Dendritic cell treated with granulocyte-macrophage colony-stimulating factor and Interleukin-4, amounts not matched to agents 40 ng/mL and 50 ng/mL, for 4 days (primary cell): Measurements from ENCODE around the gene ARHGEF3.

Experiments used
- H3K27ac Mint-ChIP-seq: one replicate; pipeline ENCODE4 v1.8.0; 2022; ENCODE audit warnings: mild to moderate bottlenecking, mixed read lengths
- H3K27me3 Mint-ChIP-seq: one replicate; pipeline ENCODE4 v1.8.0; 2022; ENCODE audit warnings: mild to moderate bottlenecking, mixed read lengths
- H3K36me3 Mint-ChIP-seq: one replicate; pipeline ENCODE4 v1.8.0; 2022; ENCODE audit warnings: low read depth, mixed read lengths
- H3K4me1 Mint-ChIP-seq: one replicate; pipeline ENCODE4 v1.8.0; 2022; ENCODE audit warnings: low read depth, mixed read lengths
- H3K4me3 Mint-ChIP-seq: one replicate; pipeline ENCODE4 v1.8.0; 2022; ENCODE audit warnings: mild to moderate bottlenecking, moderate library complexity, mixed read lengths
- H3K9me3 Mint-ChIP-seq: one replicate; pipeline ENCODE4 v1.8.0; 2022; ENCODE audit warnings: mixed read lengths
- intact Hi-C: fragments of 100-400 bp; cut with micrococcal nuclease; formaldehyde crosslinking; loops from one replicate; pipeline ENCODE4 v1.15.0; 2022

Gene ARHGEF3

DNA sequence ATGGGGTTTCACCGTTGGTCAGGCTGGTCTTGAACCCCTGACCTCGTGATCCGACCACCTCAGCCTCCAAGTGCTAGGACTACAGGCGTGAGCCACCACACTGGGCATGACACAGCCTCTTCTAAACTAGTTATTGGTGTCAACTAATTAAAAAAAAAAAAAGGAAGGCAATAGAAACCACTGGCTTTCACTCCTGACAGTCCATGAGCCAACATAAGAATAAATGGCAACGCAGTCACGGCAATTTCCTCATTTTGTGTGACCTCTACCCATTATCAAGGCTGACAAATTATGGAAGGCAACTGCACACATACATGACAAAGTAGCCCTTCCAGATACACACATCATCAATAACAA, 5.9 kb downstream of the ARHGEF3 start:
- H3K27me3 Mint-ChIP-seq, result no peaks in the 10 kb centered on the region
- H3K9me3 Mint-ChIP-seq, result no peaks in the 10 kb centered on the region
- peaks cover 55% of the 10 kb centered on the region for H3K4me1 Mint-ChIP-seq
- intact Hi-C loops, result loop anchor here (2.0 kb wide), 1 partner anchor 13 kb away; no protein-coding TSS in a partner anchor
- peak overlapping the region; percentile 37 for H3K27ac Mint-ChIP-seq
- H3K4me3 Mint-ChIP-seq, result no peak overlapping the region
- peaks cover 6% of the 10 kb centered on the region for H3K36me3 Mint-ChIP-seq

DNA sequence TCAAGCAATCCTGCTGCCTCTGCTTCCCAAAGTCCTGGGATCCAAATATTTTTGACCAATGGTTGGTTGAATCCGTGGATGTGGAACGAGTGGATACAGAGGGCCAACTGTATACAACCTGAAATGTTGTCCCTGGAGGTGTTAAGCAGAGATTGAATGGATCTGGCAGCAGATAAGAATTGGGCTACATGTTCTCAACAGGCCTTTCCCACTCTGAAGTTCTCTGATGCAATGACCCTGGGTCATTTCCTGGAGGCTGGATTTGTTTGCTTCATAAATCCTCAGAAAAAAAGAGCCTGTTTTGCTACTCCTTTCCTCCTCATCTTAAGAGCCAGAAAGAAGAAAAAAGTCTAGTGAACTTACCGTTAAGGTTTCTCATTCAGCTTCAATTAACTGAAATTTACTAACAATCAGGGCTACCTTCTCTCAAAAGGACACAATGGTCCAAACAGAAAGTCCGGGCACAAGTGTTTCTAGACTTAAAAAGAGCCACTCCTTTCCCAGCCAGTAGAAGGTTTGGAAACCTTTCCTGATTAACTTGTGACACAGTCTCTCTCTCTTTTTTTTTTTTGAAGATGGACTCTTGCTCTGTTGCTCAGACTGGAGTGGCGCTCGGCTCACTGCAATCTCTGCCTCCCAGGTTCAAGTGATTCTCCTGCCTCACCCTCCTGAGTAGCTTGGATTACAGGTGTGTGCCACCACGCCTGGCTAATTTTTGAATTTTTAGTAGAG, 6.5 kb downstream of the ARHGEF3 start:
- Mint-ChIP-seq H3K36me3 (peaks cover 6% of the 10 kb centered on the region), H3K9me3 (no peaks in the 10 kb centered on the region), H3K27ac (peak overlapping the region; percentile 37), H3K27me3 (no peaks in the 10 kb centered on the region), H3K4me1 (peaks cover 55% of the 10 kb centered on the region), H3K4me3 (no peak overlapping the region)
- intact Hi-C loops, result no loop called here

DNA sequence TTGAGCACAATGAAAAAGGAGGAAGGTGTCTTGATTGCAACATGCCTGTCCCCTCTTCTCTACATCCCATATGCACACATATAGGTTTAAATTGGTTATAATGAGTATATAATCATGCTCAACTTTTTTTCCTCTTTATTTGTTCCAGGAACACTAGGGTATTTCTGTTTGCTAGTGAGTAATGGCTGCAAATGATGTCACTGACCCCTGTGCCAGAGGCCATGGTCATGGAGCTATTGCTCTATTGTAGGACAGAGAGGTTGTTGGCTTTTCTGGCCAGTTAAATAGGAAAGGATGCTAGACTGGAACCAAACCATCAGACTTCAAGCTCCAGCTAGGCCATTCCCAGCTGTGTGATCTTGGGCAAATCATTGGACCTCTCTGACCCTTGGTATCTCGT, 9.6 kb downstream of the ARHGEF3 start:
- peaks cover 67% of the 10 kb centered on the region for H3K4me1 Mint-ChIP-seq

DNA sequence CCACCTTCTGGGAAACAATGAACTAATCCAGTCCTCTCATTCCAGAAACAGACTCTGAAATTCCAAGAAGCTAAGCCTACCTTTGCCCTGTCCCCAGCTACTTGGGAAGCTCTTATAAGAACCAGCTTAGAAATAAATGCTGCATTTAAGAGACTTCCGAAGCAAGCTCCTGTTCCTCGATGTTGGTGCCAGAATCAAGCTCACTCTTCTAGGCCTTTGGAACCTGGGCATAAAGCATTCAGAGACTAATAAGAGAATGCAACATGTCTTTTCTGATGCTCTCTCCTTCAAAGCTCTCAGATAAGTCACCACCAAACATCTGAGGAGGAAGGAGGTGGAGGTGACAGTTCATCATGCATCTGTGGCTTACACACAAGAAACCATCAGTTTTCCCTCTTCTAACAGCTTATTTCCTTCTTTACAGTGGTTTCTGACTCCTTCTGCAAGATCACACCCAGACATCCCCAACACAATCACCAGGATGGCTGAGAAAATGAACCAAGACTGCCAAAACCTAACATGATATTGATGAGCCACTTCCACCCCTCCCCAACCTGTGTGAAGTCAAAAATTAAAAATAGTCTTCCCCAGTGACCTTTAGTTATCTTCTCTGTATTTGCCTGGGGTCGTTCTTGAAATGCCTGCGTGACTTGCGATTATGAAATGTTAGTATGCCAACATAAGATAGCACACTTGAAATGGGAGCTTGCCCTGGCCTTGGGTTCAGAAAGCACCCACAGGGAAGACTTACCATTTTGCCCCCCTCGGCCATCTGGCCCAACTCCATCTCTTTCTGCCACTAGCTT, 11.5 kb downstream of the ARHGEF3 start:
- peaks cover 6% of the 10 kb centered on the region for H3K36me3 Mint-ChIP-seq

More for the DNA sequence above, 9.6 kb downstream of the ARHGEF3 start:
- Mint-ChIP-seq H3K27ac (no peak overlapping the region), H3K36me3 (peaks cover 6% of the 10 kb centered on the region), H3K9me3 (no peaks in the 10 kb centered on the region), H3K4me3 (no peak overlapping the region), H3K27me3 (no peaks in the 10 kb centered on the region)
- intact Hi-C loops, result no loop called here

DNA sequence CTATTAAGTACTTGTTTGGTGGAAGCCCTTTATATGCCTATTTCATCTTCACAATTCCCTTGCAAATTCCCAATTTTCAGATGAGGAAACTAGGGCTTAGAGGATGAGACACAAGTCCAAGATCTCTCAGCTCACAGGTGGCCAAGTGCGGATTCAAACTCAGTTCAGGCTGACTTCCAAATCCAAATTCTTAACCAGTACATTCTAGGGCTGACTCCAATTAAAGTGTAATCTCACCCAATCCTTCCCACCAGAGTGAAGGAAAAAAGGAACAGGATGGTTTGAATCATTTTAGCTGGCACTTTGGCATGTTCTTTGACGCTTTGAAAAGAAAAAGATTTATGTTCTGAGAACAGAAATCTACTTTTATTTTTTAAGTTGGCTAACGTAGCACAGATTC, 12.7 kb downstream of the ARHGEF3 start:
- Mint-ChIP-seq H3K4me3 (no peak overlapping the region), H3K36me3 (peaks cover 5% of the 10 kb centered on the region), H3K4me1 (peaks cover 73% of the 10 kb centered on the region), H3K27me3 (no peaks in the 10 kb centered on the region), H3K27ac (no peak overlapping the region), H3K9me3 (no peaks in the 10 kb centered on the region)
- intact Hi-C loops, result no loop called here

More for the DNA sequence above, 11.5 kb downstream of the ARHGEF3 start:
- H3K9me3 Mint-ChIP-seq, result no peaks in the 10 kb centered on the region
- intact Hi-C loops, result no loop called here
- H3K4me3 Mint-ChIP-seq, result no peak overlapping the region
- peaks cover 68% of the 10 kb centered on the region for H3K4me1 Mint-ChIP-seq
- no peaks in the 10 kb centered on the region for H3K27me3 Mint-ChIP-seq
- peak overlapping the region; percentile 16 for H3K27ac Mint-ChIP-seq

DNA sequence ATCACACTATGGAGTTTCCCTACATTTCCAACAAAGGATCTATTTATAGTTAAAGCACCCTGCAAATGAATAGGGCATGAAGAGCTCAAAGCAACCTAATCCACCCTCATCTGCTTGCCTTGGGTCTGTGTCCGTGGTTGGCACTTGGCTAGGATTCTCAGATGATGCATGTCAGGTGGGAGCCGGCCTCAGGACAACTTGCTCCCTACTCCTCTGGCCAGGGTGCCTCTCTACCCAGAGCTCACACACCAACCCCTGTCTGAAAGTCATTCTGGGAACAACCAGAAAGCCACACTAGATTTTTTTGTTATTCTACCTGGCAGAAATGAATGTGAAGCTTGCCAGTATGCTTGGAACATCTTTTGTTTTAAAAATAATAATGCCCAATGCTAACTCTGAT, 13.2 kb downstream of the ARHGEF3 start:
- no peaks in the 10 kb centered on the region for H3K27me3 Mint-ChIP-seq

DNA sequence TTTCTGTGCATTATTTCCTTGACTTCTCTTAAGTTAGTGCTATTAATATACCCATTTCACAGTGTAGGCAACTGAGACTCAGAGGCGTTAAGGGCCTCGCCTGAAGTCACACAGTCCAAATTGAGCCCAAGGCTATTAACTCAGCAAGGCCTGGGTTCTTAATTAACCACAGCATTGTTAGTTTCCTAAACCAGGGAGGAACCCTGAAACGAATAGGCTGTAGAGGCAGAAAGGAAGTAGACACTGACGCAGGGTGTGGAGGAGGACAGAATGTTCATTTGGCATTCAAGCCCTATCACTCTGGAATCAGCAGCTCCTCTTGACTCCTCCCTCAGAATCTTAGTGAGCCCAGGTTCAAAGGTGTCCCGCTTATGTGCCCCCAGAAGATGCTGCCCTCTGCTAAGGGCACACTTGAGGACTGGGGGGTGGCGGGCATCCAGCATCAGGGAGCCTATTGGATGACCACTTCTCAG, 13.9 kb downstream of the ARHGEF3 start:
- H3K27me3 Mint-ChIP-seq, result no peaks in the 10 kb centered on the region
- intact Hi-C loops, result no loop called here
- H3K36me3 Mint-ChIP-seq, result no peaks in the 10 kb centered on the region
- peaks cover 80% of the 10 kb centered on the region for H3K4me1 Mint-ChIP-seq
- H3K9me3 Mint-ChIP-seq, result no peaks in the 10 kb centered on the region
- H3K27ac Mint-ChIP-seq, result peak overlapping the region; percentile 73
- no peak overlapping the region for H3K4me3 Mint-ChIP-seq

More for the DNA sequence above, 13.2 kb downstream of the ARHGEF3 start:
- Mint-ChIP-seq H3K4me1 (peaks cover 73% of the 10 kb centered on the region), H3K4me3 (no peak overlapping the region), H3K27ac (peak overlapping the region; percentile 73), H3K9me3 (no peaks in the 10 kb centered on the region), H3K36me3 (no peaks in the 10 kb centered on the region)
- intact Hi-C loops, result no loop called here

DNA sequence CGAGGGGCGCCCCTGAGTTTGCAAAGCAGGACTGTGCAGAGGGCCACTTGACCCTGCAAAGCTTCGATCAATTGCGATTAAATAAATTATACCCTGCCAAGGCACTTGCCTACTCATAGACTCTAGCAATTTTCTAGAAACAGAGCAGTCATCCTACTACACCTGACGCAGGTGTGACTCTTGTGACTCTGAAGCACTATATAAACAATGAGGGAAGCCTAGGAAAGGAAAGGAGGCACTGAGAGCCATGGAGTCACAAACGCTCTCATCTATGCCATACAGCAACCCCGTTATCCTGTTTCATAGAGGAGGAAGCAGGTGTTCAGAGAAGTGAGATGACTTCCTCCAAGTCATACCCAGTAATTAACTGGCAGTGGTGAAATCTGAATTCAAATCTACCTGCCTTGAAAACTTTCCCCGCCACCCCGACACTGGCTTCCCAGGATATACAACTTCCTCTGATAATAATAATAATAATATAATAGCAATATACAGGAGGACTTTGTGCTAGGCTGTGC, 14.4 kb downstream of the ARHGEF3 start:
- Mint-ChIP-seq H3K4me3 (no peak overlapping the region), H3K27ac (peak overlapping the region; percentile 30), H3K4me1 (peaks cover 84% of the 10 kb centered on the region), H3K36me3 (no peaks in the 10 kb centered on the region), H3K9me3 (no peaks in the 10 kb centered on the region), H3K27me3 (no peaks in the 10 kb centered on the region)
- intact Hi-C loops, result no loop called here

DNA sequence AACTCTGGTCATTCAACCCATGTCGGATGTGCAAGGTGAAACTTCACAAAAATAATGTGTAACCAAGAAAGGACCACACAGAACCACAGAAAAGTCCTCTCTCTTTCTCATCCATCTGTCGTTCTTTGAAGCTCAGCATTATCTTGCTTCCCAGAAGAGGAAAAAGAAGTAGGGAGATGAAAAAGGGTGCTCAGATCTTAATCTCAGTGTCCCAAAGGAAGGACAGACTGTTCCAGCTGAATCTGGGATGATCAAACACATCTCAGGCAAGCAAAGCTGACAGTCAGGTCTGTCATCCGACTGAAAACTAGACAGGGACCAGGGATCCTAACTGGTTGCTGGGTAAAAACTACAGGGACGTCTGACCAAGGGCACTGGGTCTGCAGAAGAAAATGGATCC, 16.2 kb downstream of the ARHGEF3 start:
- H3K4me3 Mint-ChIP-seq, result no peak overlapping the region
- H3K9me3 Mint-ChIP-seq, result no peaks in the 10 kb centered on the region
- H3K36me3 Mint-ChIP-seq, result no peaks in the 10 kb centered on the region
- no peaks in the 10 kb centered on the region for H3K27me3 Mint-ChIP-seq
- intact Hi-C loops, result no loop called here
- H3K4me1 Mint-ChIP-seq, result peaks cover 81% of the 10 kb centered on the region
- H3K27ac Mint-ChIP-seq, result peak overlapping the region; percentile 89

DNA sequence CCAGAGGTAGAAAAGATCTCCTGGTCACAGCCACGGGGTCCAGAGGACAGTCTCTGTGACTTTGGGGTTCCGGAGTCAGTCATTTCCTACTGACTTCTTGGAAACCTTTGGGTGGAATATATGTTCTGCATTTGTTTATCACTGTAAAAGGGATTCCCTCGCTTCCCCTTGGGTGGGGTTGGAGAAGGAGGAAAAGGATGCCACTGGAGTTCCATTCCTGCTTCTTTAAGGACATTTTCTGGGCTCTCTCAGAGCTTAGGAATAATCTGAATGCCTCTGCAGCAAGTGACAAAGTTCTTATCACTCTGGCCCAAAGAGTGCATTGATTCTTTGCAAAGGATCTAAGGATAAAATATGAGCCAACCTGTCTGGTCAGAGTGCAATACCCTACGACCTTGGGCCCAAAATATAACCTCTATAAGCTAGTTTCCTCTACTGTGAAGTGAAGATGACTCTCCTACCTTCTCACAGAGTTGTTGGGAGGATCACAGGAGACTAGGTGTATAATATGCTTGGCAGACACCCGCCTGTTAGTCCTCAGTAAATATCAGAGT, 17.2 kb downstream of the ARHGEF3 start:
- Mint-ChIP-seq H3K27ac (peak overlapping the region; percentile 89), H3K4me1 (peaks cover 81% of the 10 kb centered on the region), H3K36me3 (no peaks in the 10 kb centered on the region), H3K9me3 (no peaks in the 10 kb centered on the region), H3K4me3 (peak overlapping the region; percentile 49), H3K27me3 (no peaks in the 10 kb centered on the region)
- intact Hi-C loops, result no loop called here

DNA sequence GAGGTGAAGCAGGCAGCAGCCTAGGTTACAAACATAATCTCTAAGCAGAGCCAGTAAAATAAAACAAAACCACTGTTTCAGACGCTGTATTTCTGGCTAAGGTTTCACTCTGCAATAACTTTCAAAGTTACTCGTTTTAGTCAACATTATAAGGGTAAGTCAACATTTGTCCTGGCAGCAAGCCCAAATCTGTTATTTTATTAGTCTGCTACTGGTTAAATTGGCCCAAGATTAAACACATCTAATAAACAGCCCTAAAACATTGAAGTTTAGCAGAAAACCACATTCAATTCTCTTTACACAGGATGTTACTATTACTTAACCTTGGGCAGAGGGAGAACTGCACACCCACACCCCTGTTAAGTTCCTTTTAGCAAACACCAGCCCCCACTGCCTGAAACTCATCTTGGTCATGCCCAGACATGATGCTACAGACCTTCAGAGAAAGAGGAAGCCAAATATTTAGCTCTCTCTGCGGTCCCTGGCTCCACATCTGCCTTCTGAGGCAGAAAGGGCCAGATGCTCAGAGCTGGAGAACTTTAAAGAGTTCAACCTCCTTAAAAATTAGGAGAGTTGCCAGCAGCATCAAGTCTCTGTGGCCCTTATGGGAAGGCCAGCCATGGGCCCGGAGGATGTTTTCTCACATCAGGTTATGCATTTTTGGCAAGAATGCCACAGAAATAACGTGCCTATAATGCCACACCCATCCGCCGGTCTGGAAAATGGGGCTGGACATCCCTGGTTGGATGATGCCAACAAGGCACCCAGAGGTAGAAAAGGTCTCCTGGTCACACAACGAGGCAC, 17.9 kb downstream of the ARHGEF3 start:
- Mint-ChIP-seq H3K27me3 (no peaks in the 10 kb centered on the region), H3K36me3 (no peaks in the 10 kb centered on the region), H3K4me3 (peak overlapping the region; percentile 49), H3K27ac (peak overlapping the region; percentile 89), H3K9me3 (no peaks in the 10 kb centered on the region), H3K4me1 (peaks cover 85% of the 10 kb centered on the region)
- intact Hi-C loops, result loop anchor here (2.0 kb wide), 2 partner anchors 13 to 29 kb away; no protein-coding TSS in a partner anchor

DNA sequence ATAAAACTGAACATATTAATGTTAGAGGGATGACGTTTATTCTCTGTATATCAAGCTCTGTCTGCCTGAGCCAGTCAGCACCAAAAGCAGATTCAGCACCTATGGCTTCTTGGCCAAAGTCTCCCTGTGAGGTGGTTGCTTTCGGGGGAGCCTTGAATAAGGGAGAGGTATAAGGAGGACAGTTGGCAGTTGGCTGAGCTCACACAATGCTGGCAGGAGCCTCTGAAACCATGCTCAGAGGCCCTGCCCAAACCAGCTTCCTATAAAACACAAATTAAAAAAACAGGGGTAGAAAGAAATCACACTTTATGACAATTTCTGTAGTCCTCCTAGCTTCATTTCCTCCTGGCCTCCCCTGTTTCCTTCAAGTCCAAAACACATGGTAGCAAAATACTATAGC, 18.8 kb downstream of the ARHGEF3 start:
- H3K9me3 Mint-ChIP-seq, result no peaks in the 10 kb centered on the region
- H3K4me3 Mint-ChIP-seq, result no peak overlapping the region
- H3K27me3 Mint-ChIP-seq, result no peaks in the 10 kb centered on the region
- intact Hi-C loops, result loop anchor here (2.0 kb wide), 2 partner anchors 14 to 28 kb away; no protein-coding TSS in a partner anchor
- H3K36me3 Mint-ChIP-seq, result no peaks in the 10 kb centered on the region
- H3K27ac Mint-ChIP-seq, result peak overlapping the region; percentile 89
- peaks cover 89% of the 10 kb centered on the region for H3K4me1 Mint-ChIP-seq

DNA sequence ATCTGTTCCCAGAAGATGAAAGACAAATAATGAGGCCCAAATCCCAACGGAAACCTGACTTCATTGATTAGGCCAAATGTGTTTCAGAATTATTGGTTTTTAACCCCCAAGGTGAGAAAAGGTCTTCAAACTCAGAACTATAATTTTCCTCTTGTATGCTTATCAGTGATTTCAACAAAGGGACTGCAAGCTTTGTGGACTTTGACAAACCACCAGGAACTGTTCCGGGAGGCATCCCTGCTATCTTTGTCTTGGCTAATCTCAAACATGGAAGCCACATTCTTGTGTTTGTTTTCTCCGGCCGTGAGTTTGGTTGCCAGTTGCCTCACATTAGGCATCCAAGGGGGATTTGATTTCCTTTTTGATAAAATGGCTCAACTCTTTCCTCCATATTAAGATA, 19.5 kb downstream of the ARHGEF3 start:
- Mint-ChIP-seq H3K36me3 (no peaks in the 10 kb centered on the region), H3K4me1 (peaks cover 89% of the 10 kb centered on the region), H3K27me3 (no peaks in the 10 kb centered on the region), H3K27ac (peak overlapping the region; percentile 89), H3K4me3 (no peak overlapping the region), H3K9me3 (no peaks in the 10 kb centered on the region)
- intact Hi-C loops, result loop anchor here (2.0 kb wide), 2 partner anchors 15 to 27 kb away; no protein-coding TSS in a partner anchor
